ENCODE measurements around the gene OXA1L. TPM values are rescaled to one million over a fixed set of nuclear protein-coding genes. Genes with fewer than 3 reads are reported as not detected.

Gene OXA1L
- polyA plus RNA-seq, 1 donor (not counting 4 experiments of a cell fraction or from before 2014, with no cell fraction given), result 130 TPM

DNA sequence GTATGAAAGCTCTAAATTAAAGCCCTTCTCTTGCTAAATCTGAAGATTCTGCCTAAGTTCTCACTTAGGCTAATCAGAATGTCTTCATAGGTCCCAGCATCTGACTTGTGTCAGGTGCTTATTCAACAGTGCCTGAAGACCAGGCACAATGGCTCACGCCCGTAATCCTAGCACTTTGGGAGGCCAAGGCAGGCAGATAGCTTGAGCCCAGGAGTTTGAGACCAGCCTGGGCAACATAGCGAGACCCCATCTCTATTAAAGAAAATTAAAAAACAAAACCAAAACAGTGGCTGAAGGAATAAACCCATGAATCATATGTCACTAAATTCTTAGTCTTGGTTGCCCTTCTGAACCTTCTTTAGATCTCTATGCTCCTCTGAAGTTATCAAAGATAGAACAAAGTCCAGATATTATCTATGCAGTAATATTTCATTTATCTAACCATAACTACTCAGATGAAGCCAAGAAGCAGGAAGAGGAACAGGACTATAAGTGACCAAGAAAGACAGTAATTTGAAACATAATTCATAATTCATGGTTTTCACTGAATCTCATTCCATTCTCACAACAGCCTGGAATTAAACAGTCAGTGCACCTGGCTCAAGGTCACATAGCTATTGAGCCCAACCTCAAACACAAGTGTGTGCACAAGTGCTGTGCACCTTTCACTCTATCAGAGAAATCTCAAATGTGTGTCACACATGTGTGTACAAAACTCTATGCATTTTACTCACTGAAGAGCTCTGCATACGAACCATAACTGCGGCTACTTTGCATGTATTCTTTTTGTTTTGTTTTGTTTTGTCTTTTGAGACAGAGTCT, 42.1 kb downstream of the OXA1L start:
- H3K27me3 ChIP-seq (ENCODE audit: control insufficient read depth, extremely low read depth, insufficient read depth, low read length), result no peaks in the 10 kb centered on the region
- no peaks in the 10 kb centered on the region for H3K36me3 ChIP-seq (ENCODE audit: control insufficient read depth in 2 of 2, extremely low read depth in 1 of 2, insufficient read depth in 2 of 2, low read length in 2 of 2)
- TF ChIP-seq EZH2 (IDR thresholded peaks at IDR 0.05; ENCODE audit: low read length), result no peak
- TF ChIP-seq, protein P1, sequence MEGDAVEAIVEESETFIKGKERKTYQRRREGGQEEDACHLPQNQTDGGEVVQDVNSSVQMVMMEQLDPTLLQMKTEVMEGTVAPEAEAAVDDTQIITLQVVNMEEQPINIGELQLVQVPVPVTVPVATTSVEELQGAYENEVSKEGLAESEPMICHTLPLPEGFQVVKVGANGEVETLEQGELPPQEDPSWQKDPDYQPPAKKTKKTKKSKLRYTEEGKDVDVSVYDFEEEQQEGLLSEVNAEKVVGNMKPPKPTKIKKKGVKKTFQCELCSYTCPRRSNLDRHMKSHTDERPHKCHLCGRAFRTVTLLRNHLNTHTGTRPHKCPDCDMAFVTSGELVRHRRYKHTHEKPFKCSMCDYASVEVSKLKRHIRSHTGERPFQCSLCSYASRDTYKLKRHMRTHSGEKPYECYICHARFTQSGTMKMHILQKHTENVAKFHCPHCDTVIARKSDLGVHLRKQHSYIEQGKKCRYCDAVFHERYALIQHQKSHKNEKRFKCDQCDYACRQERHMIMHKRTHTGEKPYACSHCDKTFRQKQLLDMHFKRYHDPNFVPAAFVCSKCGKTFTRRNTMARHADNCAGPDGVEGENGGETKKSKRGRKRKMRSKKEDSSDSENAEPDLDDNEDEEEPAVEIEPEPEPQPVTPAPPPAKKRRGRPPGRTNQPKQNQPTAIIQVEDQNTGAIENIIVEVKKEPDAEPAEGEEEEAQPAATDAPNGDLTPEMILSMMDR (optimal IDR thresholded peaks at IDR 0.05 in 1 of 3, IDR thresholded peaks at IDR 0.05 in 1 of 3, conservative IDR thresholded peaks at IDR 0.05 in 1 of 3; ENCODE audit: extremely low read depth in 1 of 3, insufficient read depth in 2 of 3, low read length in 3 of 3), result no peak
- H3K9me3 ChIP-seq (ENCODE audit: control insufficient read depth, low read depth, low read length), result no peaks in the 10 kb centered on the region
- H3K79me2 ChIP-seq (ENCODE audit: control insufficient read depth, insufficient read depth, low read length), result no peaks in the 10 kb centered on the region
- H3K9me1 ChIP-seq (ENCODE audit: control insufficient read depth, extremely low read depth, insufficient read depth, low read length), result no peaks in the 10 kb centered on the region
- no peak overlapping the region for H3K27ac ChIP-seq (ENCODE audit: control insufficient read depth, insufficient read depth, low read length)
- dilution Hi-C loops (cut with MboI; ENCODE audit: extremely low pct_ligation_motif_present, low sequenced_read_pairs), result no loop called here
- no peak overlapping the region for H3K4me2 ChIP-seq (ENCODE audit: control insufficient read depth, extremely low read depth, insufficient read depth, low read depth, low read length)
- H2AFZ ChIP-seq (ENCODE audit: control insufficient read depth, low read length), result no peak overlapping the region
- H4K20me1 ChIP-seq (ENCODE audit: control insufficient read depth, extremely low read depth, insufficient read depth, low read length), result no peaks in the 10 kb centered on the region
- DNase-seq (ENCODE audit: low read depth, low spot score) (no peak), FAIRE-seq (no peak)
- peaks cover 12% of the 10 kb centered on the region for H3K4me1 ChIP-seq (ENCODE audit: control insufficient read depth, extremely low read depth, insufficient read depth, low read length)
- H3K9ac ChIP-seq (ENCODE audit: control insufficient read depth, extremely low read depth, insufficient read depth, low read length), result no peak overlapping the region
- no peak overlapping the region for H3K4me3 ChIP-seq (ENCODE audit: control insufficient read depth in 2 of 3, extremely low read depth in 1 of 3, insufficient read depth in 2 of 3, low read depth in 1 of 3, low read length in 3 of 3)

DNA sequence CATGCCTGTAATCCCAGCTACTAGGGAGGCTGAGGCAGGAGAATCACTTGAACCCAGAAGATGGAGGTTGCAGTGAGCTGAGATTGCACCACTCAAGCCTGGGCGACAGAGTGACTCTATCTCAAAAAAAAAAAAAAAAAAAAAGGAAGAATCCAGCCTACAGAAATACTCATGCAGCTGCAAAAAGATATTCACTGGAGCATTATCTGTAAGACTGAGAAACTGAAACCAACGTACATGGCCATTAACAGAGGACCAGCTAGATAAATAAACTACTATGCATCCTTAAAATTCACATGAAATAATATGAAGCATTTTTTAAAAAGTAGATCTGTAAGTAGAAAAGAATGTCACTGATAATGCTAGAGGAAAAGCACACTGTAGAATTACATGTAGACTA, 45.2 kb downstream of the OXA1L start:
- H3K4me2 ChIP-seq (ENCODE audit: control insufficient read depth, extremely low read depth, insufficient read depth, low read depth, low read length), result no peak overlapping the region
- peaks cover 18% of the 10 kb centered on the region for H3K4me1 ChIP-seq (ENCODE audit: control insufficient read depth, extremely low read depth, insufficient read depth, low read length)
- H3K27ac ChIP-seq (ENCODE audit: control insufficient read depth, insufficient read depth, low read length), result no peak overlapping the region
- DNase-seq (ENCODE audit: low read depth, low spot score) (no peak), FAIRE-seq (no peak)
- no peak overlapping the region for H3K4me3 ChIP-seq (ENCODE audit: control insufficient read depth in 2 of 3, extremely low read depth in 1 of 3, insufficient read depth in 2 of 3, low read depth in 1 of 3, low read length in 3 of 3)
- no peaks in the 10 kb centered on the region for H3K9me3 ChIP-seq (ENCODE audit: control insufficient read depth, low read depth, low read length)
- no peaks in the 10 kb centered on the region for H3K27me3 ChIP-seq (ENCODE audit: control insufficient read depth, extremely low read depth, insufficient read depth, low read length)
- TF ChIP-seq, protein P1 (optimal IDR thresholded peaks at IDR 0.05 in 1 of 3, IDR thresholded peaks at IDR 0.05 in 1 of 3, conservative IDR thresholded peaks at IDR 0.05 in 1 of 3; ENCODE audit: extremely low read depth in 1 of 3, insufficient read depth in 2 of 3, low read length in 3 of 3), result no peak
- TF ChIP-seq EZH2 (IDR thresholded peaks at IDR 0.05; ENCODE audit: low read length), result no peak
- H3K36me3 ChIP-seq (ENCODE audit: control insufficient read depth in 2 of 2, extremely low read depth in 1 of 2, insufficient read depth in 2 of 2, low read length in 2 of 2), result no peaks in the 10 kb centered on the region
- no peaks in the 10 kb centered on the region for H4K20me1 ChIP-seq (ENCODE audit: control insufficient read depth, extremely low read depth, insufficient read depth, low read length)
- H3K79me2 ChIP-seq (ENCODE audit: control insufficient read depth, insufficient read depth, low read length), result no peaks in the 10 kb centered on the region
- no peaks in the 10 kb centered on the region for H3K9me1 ChIP-seq (ENCODE audit: control insufficient read depth, extremely low read depth, insufficient read depth, low read length)
- H2AFZ ChIP-seq (ENCODE audit: control insufficient read depth, low read length), result no peak overlapping the region
- dilution Hi-C loops (cut with MboI; ENCODE audit: extremely low pct_ligation_motif_present, low sequenced_read_pairs), result no loop called here
- no peak overlapping the region for H3K9ac ChIP-seq (ENCODE audit: control insufficient read depth, extremely low read depth, insufficient read depth, low read length)

All from keratinocyte (primary cell).